K562 (cell line): Measurements from ENCODE around the gene POLD4. TPM values are rescaled to one million over a fixed set of nuclear protein-coding genes. Genes with fewer than 3 reads are reported as not detected.

Experiments
- FOXA1 ChIP-seq: fragments of 450-650 bp; IDR thresholded peaks from 2 replicates; pipeline ENCODE4 v1.6.1; 2016; ENCODE audit warnings: mild to moderate bottlenecking, borderline replicate concordance
- FUS ChIP-seq: fragments of 200-400 bp; formaldehyde crosslinking; optimal IDR thresholded peaks from 2 replicates; pipeline ENCODE3; 2017; ENCODE audit warnings: low read depth, low read length
- HDAC6 ChIP-seq: IDR thresholded peaks from 2 replicates; pipeline ENCODE4 v1.6.1; 2012; ENCODE audit warnings: low read depth, mild to moderate bottlenecking, control low read depth, inconsistent platforms, low read length, moderate library complexity
- HES1 ChIP-seq: fragments of 450-650 bp; IDR thresholded peaks from 2 replicates; pipeline ENCODE4 v1.6.1; 2016; ENCODE audit warnings: low read depth, mild to moderate bottlenecking, moderate library complexity
- HNRNPL ChIP-seq: fragments of 200-400 bp; formaldehyde crosslinking; IDR thresholded peaks from 2 replicates; pipeline ENCODE4 v1.6.1; 2017; ENCODE audit warnings: low read depth, mild to moderate bottlenecking, low read length
- PHF20 ChIP-seq: fragments of 450-650 bp; IDR thresholded peaks from 2 replicates; pipeline ENCODE4 v1.6.1; 2018; ENCODE audit not compliant: partially characterized antibody
- ZNF311 ChIP-seq: fragments of 250-450 bp; sonication (Bioruptor Pico); IDR thresholded peaks from 2 replicates; pipeline ENCODE4 v1.4.0; 2020; ENCODE audit warnings: mild to moderate bottlenecking, moderate library complexity
- ZNF318 ChIP-seq, 2 experiments: fragments of 450-650 bp; IDR thresholded peaks; 2 replicates each; pipeline ENCODE4 v1.6.1; 2016; ENCODE audit warnings: mild to moderate bottlenecking in 2 of 2, borderline replicate concordance in 1 of 2, low read depth in 1 of 2, moderate library complexity in 1 of 2
- polyA plus RNA-seq, 8 experiments: library from polyadenylated mRNA; depleted of rRNA in 4 of 8; stranded (reverse) in 5 of 8; unstranded in 3 of 8; fragments of >200 nt; fragmentation: Nextera tagmentation in 2 of 8; fragmentation: Illumina TruSeq in 1 of 8; extraction: Ambion mirVana in 2 of 8; extraction: Trizol in 1 of 8; gene quantifications; 2 replicates each; pipeline versions ENCODE4 v1.2.1 to v1.2.3, GENCODE V29; 2011 to 2014; ENCODE audit warnings: inconsistent platforms in 1 of 8, missing spikeins in 1 of 8
- total RNA-seq, 7 experiments: library from RNA; depleted of rRNA in 6 of 7; stranded (reverse); fragments of >200 nt in 6 of 7; fragmentation: Illumina TruSeq in 2 of 7; extraction: Trizol in 2 of 7; gene quantifications; 2 replicates each; pipeline versions ENCODE4 v1.2.1 to v1.2.3, GENCODE V29; 2011 to 2021; ENCODE audit warnings: low replicate concordance in 1 of 7

POLD4 gene
- total and polyA plus RNA-seq, 9 of the 15 experiments (the other 6 are each of a cell fraction or from before 2014, with no cell fraction given), result 5.8 to 64.5 (median 18.3) TPM

GRCh38 chr11:67317205-67317887 is 36.0 kb downstream of the POLD4 start (continued):
- TF ChIP-seq ZNF318 (IDR thresholded peaks at IDR 0.05; ENCODE audit: borderline replicate concordance in 1 of 2, low read depth in 1 of 2), result no peak
- TF ChIP-seq ZNF311 (CRISPR knock-in tag), result no peak
- no peak for TF ChIP-seq HDAC6
- TF ChIP-seq FOXA1, result no peak
- TF ChIP-seq FUS, result no peak
- peak; percentile 42 for TF ChIP-seq PHF20
- 0 out of 2 replicates have a peak, but pooled peaks have one; percentile 52 for TF ChIP-seq HNRNPL
- no peak for TF ChIP-seq HES1
